Measurements from ENCODE around the gene GKN1.

The GKN1 gene

DNA sequence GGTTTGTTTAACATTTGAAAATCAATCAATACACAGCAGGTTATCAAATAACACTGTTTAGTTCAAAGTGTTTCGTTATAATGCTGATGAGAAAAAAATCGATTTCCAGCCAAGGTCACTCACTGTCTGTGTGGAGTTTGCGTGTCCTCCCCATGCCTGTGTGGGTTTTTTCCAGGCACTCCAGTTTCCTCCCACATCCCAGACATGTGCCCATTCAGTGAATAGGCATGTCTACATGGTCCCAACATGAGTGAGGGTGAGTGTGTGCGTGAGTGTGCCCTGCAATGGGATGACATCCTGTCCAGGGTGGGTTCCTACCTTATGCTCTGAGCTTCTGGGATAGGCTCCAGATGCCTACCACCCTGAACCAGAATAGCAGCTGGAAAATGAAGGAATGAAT is 13.1 kb upstream of the GKN1 start:
- DNase-seq = no peak

GRCh38 chr2:68964282-68964681 is 10.2 kb upstream of the GKN1 start:
- no peak for DNase-seq

- no peak for DNase-seq
Observed at GRCh38 chr2:68968221-68968620, 6.2 kb upstream of the GKN1 start.

- DNase-seq = no peak
Observed at GRCh38 chr2:68969736-68970490, 4.5 kb upstream of the GKN1 start.

DNA sequence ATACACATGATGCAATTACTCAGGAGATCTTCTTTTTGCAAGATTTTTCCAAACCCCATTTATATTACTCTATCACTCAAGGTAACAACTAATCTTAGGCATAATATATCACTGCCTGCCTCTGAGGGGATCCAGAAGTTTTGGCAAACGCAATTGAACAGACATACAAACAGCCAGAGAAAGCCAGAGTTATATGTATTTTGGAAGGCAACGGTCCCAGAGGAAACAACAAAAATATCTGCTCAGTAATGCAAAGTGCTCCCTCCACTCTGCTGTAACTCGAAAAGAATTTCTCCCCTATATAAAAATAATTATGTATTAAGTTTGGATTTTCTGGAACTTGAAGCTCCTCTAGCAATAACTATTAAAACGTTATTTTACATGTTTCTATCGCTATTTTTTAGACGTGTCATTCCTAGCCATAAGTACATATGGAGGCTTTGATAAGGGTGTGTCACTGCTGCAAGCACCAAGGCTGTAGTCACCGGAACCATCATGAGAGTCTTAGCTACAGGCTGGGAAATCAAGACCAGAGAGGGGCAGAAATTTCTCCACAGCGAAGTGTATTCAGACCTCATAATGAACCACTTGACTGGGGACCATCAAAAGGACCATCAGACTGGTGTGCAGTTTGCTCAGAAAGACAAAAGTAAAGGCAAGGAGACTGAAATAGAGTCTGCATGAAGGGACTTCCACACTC is 3.7 kb upstream of the GKN1 start:
- DNase-seq = no peak

DNA sequence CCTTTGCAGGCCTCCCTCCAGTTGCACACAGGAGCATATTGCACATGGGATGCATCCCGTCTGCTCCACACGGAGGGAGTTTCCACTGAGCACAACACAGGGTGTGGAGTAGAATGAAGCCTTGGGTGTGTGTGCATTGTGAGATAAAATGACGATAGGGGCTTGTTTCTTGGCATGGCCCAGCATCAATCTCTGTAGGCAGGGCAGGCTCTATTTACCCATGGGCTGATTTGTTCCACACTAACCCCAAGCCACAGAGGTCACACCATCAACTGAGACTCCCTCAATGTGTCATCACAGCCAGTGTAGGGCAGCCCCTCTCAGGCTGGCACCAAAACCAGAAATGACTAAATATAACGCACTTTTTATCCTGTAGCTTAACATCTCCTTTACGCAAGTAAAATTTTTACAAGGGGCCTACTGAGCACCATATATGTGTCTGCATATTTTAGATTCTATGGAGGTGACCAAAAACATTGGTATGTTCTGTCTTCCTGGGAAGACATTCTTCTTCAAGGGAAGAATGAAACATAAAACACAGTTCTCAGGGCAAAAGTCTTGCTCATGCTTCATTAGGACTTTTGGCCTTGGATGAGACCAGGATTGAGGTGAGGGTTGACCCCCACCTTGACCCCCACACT is 2.7 kb upstream of the GKN1 start:
- DNase-seq = peak; percentile 74 to 83

GRCh38 chr2:68974946-68975665 is 670 bp downstream of the GKN1 start:
- DNase-seq = no peak

GRCh38 chr2:68975844-68976243 is 1.4 kb downstream of the GKN1 start:
- DNase-seq = no peak

GRCh38 chr2:68977453-68977852 is 3.0 kb downstream of the GKN1 start:
- DNase-seq = no peak

DNA sequence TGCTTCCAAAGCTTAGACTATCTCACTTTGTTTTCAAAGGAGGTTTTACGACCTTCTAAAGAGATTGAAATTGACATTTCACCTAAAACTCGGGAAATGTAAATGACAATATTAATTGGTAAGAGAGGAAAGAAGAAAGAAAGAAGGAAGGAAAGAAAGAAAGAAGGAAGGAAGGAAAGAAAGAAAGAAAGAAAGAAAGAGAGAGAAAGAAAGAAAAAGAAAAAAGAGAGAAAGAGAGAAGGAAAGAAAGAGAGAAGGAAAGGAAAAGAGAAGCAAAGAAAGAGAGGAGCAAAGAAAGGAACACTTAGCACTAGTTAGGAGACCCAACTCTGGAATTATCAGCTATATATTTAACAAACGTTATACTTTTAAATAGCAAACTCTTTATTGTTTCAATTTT is 3.7 kb downstream of the GKN1 start:
- DNase-seq = no peak

DNA sequence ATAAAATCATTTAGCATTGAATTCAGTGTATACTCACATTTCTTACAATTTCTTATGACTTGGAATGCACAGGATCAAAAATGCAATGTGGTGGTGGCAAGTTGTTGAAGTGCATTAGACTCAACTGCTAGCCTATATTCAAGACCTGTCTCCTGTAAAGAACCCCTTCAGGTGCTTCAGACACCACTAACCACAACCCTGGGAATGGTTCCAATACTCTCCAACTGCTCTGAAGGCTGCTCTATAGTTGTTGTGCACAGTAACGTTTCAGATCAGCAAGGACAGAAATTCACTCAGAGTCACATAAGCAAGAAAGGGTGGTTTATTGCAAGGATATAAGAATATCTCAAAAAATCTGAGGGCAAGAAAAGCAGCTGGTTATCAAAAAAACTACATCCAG is 6.5 kb downstream of the GKN1 start:
- no peak for DNase-seq

DNA sequence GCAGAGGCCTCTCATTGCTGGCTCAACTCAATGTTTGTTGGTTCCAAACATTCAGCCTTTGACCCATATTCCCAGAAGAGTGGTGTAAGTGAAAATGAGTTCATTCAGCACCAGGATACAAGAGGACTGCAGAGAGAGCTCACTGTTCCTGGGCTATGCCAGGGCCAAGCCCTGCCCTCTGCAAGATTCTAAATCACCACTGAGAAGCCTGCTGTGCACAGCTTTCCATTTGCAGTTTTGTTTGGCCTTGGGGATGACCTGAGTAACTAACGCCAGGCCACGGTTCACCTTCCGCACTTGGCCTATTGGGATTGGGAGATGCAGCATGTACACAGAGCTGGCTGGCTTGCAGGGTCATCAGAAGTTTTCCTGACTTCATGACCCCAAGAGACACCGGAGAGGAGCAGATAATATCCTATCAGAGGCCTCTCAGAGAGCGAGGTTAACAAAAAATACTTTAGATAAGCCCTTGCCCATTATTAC is 12.6 kb downstream of the GKN1 start:
- DNase-seq = no peak

DNA sequence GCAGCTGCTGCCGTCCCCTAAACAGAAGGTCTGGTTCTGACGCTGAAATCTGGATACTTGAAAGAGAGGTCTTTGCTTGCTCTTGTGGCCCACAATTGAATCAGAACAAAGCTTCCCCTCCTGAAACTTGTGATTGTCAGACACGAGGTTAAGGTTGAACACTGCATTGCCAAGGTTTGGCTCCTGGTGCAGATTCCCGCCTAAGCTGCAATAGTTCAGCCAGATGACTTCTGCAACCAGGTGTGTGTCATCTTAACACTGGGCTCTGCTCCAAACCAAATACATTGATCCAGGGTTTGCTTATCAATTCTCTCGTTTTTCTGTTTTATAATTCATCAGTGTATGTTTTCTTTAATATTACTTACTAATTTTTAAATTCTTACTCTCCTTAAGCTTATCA is 14.6 kb downstream of the GKN1 start:
- no peak for DNase-seq

- no peak for DNase-seq
Observed at GRCh38 chr2:68992341-68992740, 17.9 kb downstream of the GKN1 start.

DNA sequence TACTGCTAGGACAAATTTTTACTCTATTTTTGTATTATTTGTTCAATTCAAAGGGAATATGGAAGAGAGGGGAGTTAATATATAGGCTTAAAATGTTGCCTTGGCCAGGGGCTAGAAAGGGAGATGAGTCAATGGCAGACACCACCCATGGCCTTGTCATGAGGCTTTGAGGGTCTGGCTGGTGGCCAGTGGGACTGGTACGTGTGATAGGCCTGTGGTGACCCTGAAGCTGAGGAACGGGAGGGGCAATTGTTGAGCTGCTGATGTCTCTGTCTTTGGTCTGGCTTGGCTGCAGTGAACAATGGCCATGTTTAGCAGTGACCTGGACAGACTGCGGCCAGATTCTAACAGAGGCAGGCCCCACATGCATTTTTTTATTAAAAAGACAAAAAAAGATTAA is 18.5 kb downstream of the GKN1 start:
- no peak for DNase-seq

DNA sequence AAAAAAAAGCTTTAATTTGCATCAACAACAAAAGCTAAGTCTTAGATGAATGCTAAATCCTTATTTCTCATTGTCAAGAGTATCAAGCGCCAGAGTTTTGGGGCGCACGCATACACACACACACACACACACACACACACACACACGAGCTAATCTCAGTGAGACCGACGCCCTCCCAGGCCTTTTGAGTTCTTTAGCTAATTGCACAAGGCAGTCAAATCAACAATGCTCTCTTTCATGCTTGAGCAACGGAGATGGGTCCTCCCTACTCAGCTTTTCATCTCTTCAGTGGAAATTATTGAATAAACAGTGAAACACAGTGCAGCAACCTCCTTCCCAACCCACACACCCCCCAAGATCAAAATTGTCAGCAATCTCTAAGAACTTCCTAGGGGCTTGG is 19.2 kb downstream of the GKN1 start:
- no peak for DNase-seq

- DNase-seq = no peak
Observed at GRCh38 chr2:68994864-68995263, 20.4 kb downstream of the GKN1 start.

DNA sequence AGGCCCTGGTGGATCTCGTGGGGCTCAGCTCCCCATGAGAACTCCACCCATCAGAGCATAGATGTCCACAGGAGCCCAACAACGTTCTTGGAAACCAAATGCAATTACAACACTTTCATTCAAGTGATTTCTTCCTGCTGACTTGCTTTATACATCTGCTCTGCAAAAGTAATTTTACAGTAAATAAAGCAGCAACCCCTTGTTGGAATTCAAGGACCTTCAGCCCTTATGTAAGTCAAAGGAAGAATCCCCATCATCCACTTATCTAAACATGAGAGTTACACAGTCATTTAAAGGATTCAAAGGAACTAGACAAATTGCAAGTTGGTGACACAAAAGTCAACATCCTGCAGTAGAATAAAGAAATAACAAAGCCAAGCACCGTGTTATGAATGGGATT is 21.5 kb downstream of the GKN1 start:
- DNase-seq = no peak

GRCh38 chr2:68997401-68997800 is 23.0 kb downstream of the GKN1 start:
- no peak for DNase-seq

DNA sequence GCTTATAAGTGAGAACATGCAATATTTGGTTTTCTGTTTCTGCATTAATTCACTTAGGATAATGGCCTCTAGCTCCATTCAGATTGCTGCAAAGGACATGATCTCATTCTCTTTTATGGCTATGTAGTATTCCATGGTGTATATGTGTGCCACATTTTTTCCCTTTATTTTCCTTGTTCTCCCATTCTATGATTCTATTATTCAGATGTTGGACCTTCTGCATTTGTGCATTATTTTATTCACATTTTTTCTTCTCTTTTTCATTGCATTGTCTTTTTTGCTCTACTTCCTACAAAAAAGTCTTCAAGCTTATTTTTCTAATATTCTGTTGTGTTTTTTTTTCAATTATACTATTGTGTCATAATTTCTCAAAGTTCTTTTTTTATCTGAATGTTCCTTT is 27.4 kb downstream of the GKN1 start:
- DNase-seq = no peak

- DNase-seq = no peak
Observed at GRCh38 chr2:69003731-69004130, 29.3 kb downstream of the GKN1 start.

DNA sequence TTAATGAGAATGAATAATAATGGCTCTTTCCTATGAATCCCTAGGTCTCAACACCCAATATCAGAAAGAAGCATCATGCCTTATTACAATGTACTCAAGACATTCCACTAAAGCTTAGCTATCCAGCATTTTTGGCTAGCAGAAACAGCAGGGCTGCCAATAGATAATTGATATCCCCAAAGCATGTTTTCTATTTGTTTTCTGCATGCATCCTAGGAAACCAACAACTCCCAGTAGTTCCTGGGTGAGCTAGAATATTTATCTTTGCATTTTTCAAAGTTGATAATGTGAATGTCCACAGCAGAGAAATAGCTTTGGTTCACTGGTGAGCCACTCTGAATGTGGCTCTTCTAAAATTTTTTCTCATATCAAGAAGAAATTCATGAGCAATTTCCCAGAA is 32.7 kb downstream of the GKN1 start:
- DNase-seq = no peak

GRCh38 chr2:69007603-69008002 is 33.2 kb downstream of the GKN1 start:
- DNase-seq = no peak

Data from SW 1271 (cell line).